Vagina (tissue), 2 donors: ENCODE measurements around the gene RGS10. TPM values are rescaled to one million over a fixed set of nuclear protein-coding genes. Genes with fewer than 3 reads are reported as not detected.

Source experiments
- DNase-seq, 2 donors: peaks; one replicate each; pipeline ENCODE4 v3.0.0-alpha.2; 2017; ENCODE audit errors: extremely low spot score in 2 of 2
- H3K27ac ChIP-seq: fragments of 200-600 bp; sonication (generic); one replicate; pipeline ENCODE4 v1.5.1; 2019
- H3K27me3 ChIP-seq: fragments of 200-600 bp; sonication (generic); one replicate; pipeline ENCODE4 v1.5.1; 2019
- H3K36me3 ChIP-seq, 2 donors: fragments of 200-600 bp; sonication (generic); one replicate each; pipeline ENCODE4 v1.5.1; 2017 to 2019
- H3K4me1 ChIP-seq: fragments of 200-600 bp; sonication (generic); one replicate; pipeline ENCODE4 v1.5.1; 2019
- H3K4me3 ChIP-seq, 2 donors: fragments of 200-600 bp; sonication (generic); 1 replicate in 1 of 2; 2 replicates in 1 of 2; pipeline ENCODE4 v1.5.1; 2016 to 2019
- H3K9me3 ChIP-seq: fragments of 200-600 bp; sonication (generic); one replicate; pipeline ENCODE4 v1.5.1; 2019
- POLR2A ChIP-seq, 2 donors: fragments of 450-650 bp; IDR thresholded peaks; one replicate each; pipeline ENCODE4 v1.6.1; 2017; ENCODE audit warnings: antibody characterized with exemption in 2 of 2, mild to moderate bottlenecking in 2 of 2, moderate library complexity in 2 of 2
- POLR2AphosphoS5 ChIP-seq, 2 donors: sonication (generic); formaldehyde crosslinking; IDR thresholded peaks; one replicate each; pipeline ENCODE4 v1.9.0; 2017; ENCODE audit warnings: antibody characterized with exemption in 2 of 2, mild to moderate bottlenecking in 2 of 2, low read depth in 1 of 2; ENCODE audit not compliant: insufficient read depth in 1 of 2
- intact Hi-C: fragments of 100-400 bp; cut with DNase I; formaldehyde crosslinking; loops from one replicate; pipeline ENCODE4 v1.15.1; 2023
- total RNA-seq: library from RNA; depleted of rRNA; stranded (reverse); fragments of >200 nt; gene quantifications from one replicate; pipeline ENCODE4 v1.2.3, GENCODE V29; 2016
- TF ChIP-seq, protein P1 (sequence below), 3 experiments: fragments of 450-650 bp in 2 of 3; fragments of 200-600 bp in 1 of 3; sonication (generic) in 1 of 3; IDR thresholded peaks; one replicate each; pipeline ENCODE4 v1.5.1; 2017 to 2019; ENCODE audit warnings: antibody characterized with exemption in 3 of 3, mild to moderate bottlenecking in 2 of 3, moderate library complexity in 2 of 3

Gene RGS10
- total RNA-seq, 1 donor from 2014 or later = 63.6 TPM

GRCh38 chr10:119541459-119542356, 811 bp downstream of the RGS10 start:
- no peaks in the 10 kb centered on the region for H3K9me3 ChIP-seq
- H3K4me1 ChIP-seq = peaks cover 49% of the 10 kb centered on the region
- DNase-seq = no peak
- TF ChIP-seq POLR2AphosphoS5 (IDR thresholded peaks at IDR 0.05; ENCODE audit: insufficient read depth in 1 of 2, low read depth in 1 of 2) (peak in 1 of 2 donors; percentile 17), POLR2A (IDR thresholded peaks at IDR 0.05) (no peak)
- TF ChIP-seq, protein P1, sequence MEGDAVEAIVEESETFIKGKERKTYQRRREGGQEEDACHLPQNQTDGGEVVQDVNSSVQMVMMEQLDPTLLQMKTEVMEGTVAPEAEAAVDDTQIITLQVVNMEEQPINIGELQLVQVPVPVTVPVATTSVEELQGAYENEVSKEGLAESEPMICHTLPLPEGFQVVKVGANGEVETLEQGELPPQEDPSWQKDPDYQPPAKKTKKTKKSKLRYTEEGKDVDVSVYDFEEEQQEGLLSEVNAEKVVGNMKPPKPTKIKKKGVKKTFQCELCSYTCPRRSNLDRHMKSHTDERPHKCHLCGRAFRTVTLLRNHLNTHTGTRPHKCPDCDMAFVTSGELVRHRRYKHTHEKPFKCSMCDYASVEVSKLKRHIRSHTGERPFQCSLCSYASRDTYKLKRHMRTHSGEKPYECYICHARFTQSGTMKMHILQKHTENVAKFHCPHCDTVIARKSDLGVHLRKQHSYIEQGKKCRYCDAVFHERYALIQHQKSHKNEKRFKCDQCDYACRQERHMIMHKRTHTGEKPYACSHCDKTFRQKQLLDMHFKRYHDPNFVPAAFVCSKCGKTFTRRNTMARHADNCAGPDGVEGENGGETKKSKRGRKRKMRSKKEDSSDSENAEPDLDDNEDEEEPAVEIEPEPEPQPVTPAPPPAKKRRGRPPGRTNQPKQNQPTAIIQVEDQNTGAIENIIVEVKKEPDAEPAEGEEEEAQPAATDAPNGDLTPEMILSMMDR (IDR thresholded peaks at IDR 0.05) = no peak
- no peaks in the 10 kb centered on the region for H3K27me3 ChIP-seq
- peak overlapping the region; percentile 87 for H3K27ac ChIP-seq
- intact Hi-C loops = no loop called here
- H3K4me3 ChIP-seq = peak overlapping the region; percentile 77 to 79
- no peaks in the 10 kb centered on the region for H3K36me3 ChIP-seq

- peaks cover 49% of the 10 kb centered on the region for H3K4me1 ChIP-seq
- intact Hi-C loops = no loop called here
- DNase-seq = no peak
- H3K4me3 ChIP-seq = peak overlapping the region; percentile 77 to 79
- H3K36me3 ChIP-seq = no peaks in the 10 kb centered on the region
- no peak for TF ChIP-seq POLR2A (IDR thresholded peaks at IDR 0.05)
- TF ChIP-seq POLR2AphosphoS5 (IDR thresholded peaks at IDR 0.05; ENCODE audit: insufficient read depth in 1 of 2, low read depth in 1 of 2) = no peak
- TF ChIP-seq, protein P1 (IDR thresholded peaks at IDR 0.05) = no peak
- H3K9me3 ChIP-seq = no peaks in the 10 kb centered on the region
- no peaks in the 10 kb centered on the region for H3K27me3 ChIP-seq
- H3K27ac ChIP-seq = peak overlapping the region; percentile 87
These were observed 1.5 kb downstream of the RGS10 start for GRCh38 chr10:119541046-119541445.

DNA sequence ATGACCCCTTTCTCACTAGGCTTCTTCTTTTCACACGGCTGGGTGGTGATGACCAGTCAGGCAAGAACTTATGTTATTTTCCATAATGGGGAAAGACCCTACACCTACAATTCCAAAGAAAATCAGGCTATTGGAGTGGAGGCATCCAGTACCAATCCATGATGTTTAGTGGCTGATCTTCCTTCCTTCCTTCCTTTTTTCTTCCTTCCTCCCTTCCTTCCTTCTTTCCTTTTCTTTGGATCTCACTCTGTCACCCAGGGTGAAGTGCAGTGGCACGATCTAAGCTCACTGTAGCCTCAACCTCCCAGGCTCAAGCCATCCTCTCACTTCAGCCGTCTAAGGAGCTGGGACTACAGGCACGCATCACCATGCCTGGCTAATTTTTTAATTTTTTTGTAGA, 2.5 kb downstream of the RGS10 start:
- H3K9me3 ChIP-seq = no peaks in the 10 kb centered on the region
- H3K4me3 ChIP-seq = no peak overlapping the region
- no peak overlapping the region for H3K27ac ChIP-seq
- DNase-seq = no peak
- H3K4me1 ChIP-seq = peaks cover 49% of the 10 kb centered on the region
- intact Hi-C loops = no loop called here
- no peaks in the 10 kb centered on the region for H3K27me3 ChIP-seq
- no peaks in the 10 kb centered on the region for H3K36me3 ChIP-seq
- TF ChIP-seq POLR2AphosphoS5 (IDR thresholded peaks at IDR 0.05; ENCODE audit: insufficient read depth in 1 of 2, low read depth in 1 of 2) (no peak), POLR2A (IDR thresholded peaks at IDR 0.05) (no peak)
- TF ChIP-seq, protein P1 (IDR thresholded peaks at IDR 0.05) = no peak

GRCh38 chr10:119539359-119539825, 3.1 kb downstream of the RGS10 start:
- H3K9me3 ChIP-seq = no peaks in the 10 kb centered on the region
- H3K27ac ChIP-seq = peak overlapping the region; percentile 23
- H3K27me3 ChIP-seq = no peaks in the 10 kb centered on the region
- no peak overlapping the region for H3K4me3 ChIP-seq
- peaks cover 46% of the 10 kb centered on the region for H3K4me1 ChIP-seq
- DNase-seq = no peak
- intact Hi-C loops = no loop called here
- H3K36me3 ChIP-seq = no peaks in the 10 kb centered on the region
- TF ChIP-seq POLR2A (IDR thresholded peaks at IDR 0.05) = no peak
- TF ChIP-seq, protein P1 (IDR thresholded peaks at IDR 0.05) = no peak
- no peak for TF ChIP-seq POLR2AphosphoS5 (IDR thresholded peaks at IDR 0.05; ENCODE audit: insufficient read depth in 1 of 2, low read depth in 1 of 2)
